ENCODE results near the gene CFAP20DC. TPM values are rescaled to one million over a fixed set of nuclear protein-coding genes. Genes with fewer than 3 reads are reported as not detected.
"Not testable (repeated sequence)": the region's sequence is repeated elsewhere in the genome, so short reads cannot be mapped to it uniquely, and the experiment has no call there.

Gene CFAP20DC
- total RNA-seq, 4 donors from 2014 or later, result 0.17 to 0.32 (median 0.23) TPM; not detected in 1

GRCh38 chr3:58899159-58899952 is 150.5 kb downstream of the CFAP20DC start:
- Histone ChIP-seq H3K27ac (replicated peaks in 1 of 4) (peak overlapping the region in 1 of 4 donors; percentile 37), H3K9me3 (peaks cover 0 to 5% (median 0%) of the 10 kb centered on the region in 4 donors), H3K27me3 (no peaks in the 10 kb centered on the region), H3K36me3 (no peaks in the 10 kb centered on the region), H3K4me3 (no peak overlapping the region), H3K4me1 (peaks cover 0 to 4% (median 0%) of the 10 kb centered on the region in 4 donors)
- intact Hi-C loops (cut with DNase I), result no loop called here
- WGBS, result 16% methylated on average over 2 of the region's 8 CpGs
- no peak for TF ChIP-seq CTCF (IDR thresholded peaks at IDR 0.05)
- no peak for TF ChIP-seq POLR2A (IDR thresholded peaks at IDR 0.05; ENCODE audit: low read depth)
- TF ChIP-seq EP300 (IDR thresholded peaks at IDR 0.05), result no peak
- TF ChIP-seq POLR2AphosphoS5 (IDR thresholded peaks at IDR 0.05), result peak; percentile 40
- DNase-seq (ENCODE audit: extremely low spot score), result no peak

GRCh38 chr3:58898513-58898912 is 151.3 kb downstream of the CFAP20DC start:
- WGBS, result 94% methylated on average over 2 of the region's 2 CpGs
- Histone ChIP-seq H3K36me3 (no peaks in the 10 kb centered on the region), H3K4me1 (peaks cover 0 to 4% (median 0%) of the 10 kb centered on the region in 4 donors), H3K27me3 (no peaks in the 10 kb centered on the region), H3K9me3 (peaks cover 0 to 5% (median 0%) of the 10 kb centered on the region in 4 donors), H3K4me3 (no peak overlapping the region), H3K27ac (replicated peaks in 1 of 4) (no peak overlapping the region)
- intact Hi-C loops (cut with DNase I), result no loop called here
- TF ChIP-seq POLR2AphosphoS5 (IDR thresholded peaks at IDR 0.05) (no peak), POLR2A (IDR thresholded peaks at IDR 0.05; ENCODE audit: low read depth) (no peak), CTCF (IDR thresholded peaks at IDR 0.05) (no peak), EP300 (IDR thresholded peaks at IDR 0.05) (no peak)
- DNase-seq (ENCODE audit: extremely low spot score), result no peak

- Histone ChIP-seq H3K4me3 (no peak overlapping the region), H3K4me1 (peaks cover 0 to 4% (median 0%) of the 10 kb centered on the region in 4 donors), H3K27ac (replicated peaks in 1 of 4) (no peak overlapping the region), H3K36me3 (no peaks in the 10 kb centered on the region), H3K9me3 (peaks cover 0 to 5% (median 0%) of the 10 kb centered on the region in 4 donors), H3K27me3 (no peaks in the 10 kb centered on the region)
- WGBS, result 73% methylated on average over 4 of the region's 4 CpGs
- intact Hi-C loops (cut with DNase I), result no loop called here
- no peak for TF ChIP-seq CTCF (IDR thresholded peaks at IDR 0.05)
- no peak for TF ChIP-seq POLR2AphosphoS5 (IDR thresholded peaks at IDR 0.05)
- no peak for TF ChIP-seq EP300 (IDR thresholded peaks at IDR 0.05)
- no peak for TF ChIP-seq POLR2A (IDR thresholded peaks at IDR 0.05; ENCODE audit: low read depth)
- no peak for DNase-seq (ENCODE audit: extremely low spot score)
These were observed 152.2 kb downstream of the CFAP20DC start for GRCh38 chr3:58897646-58898045.

GRCh38 chr3:58895678-58896077 is 154.1 kb downstream of the CFAP20DC start:
- H3K4me3 ChIP-seq; H3K36me3 ChIP-seq; H3K27me3 ChIP-seq; DNase-seq (ENCODE audit: extremely low spot score); H3K9me3 ChIP-seq; H3K4me1 ChIP-seq; H3K27ac ChIP-seq (replicated peaks in 1 of 4); intact Hi-C loops (cut with DNase I): not testable (repeated sequence)
- WGBS, result 97% methylated on average over 5 of the region's 5 CpGs

GRCh38 chr3:58892526-58892925 is 157.3 kb downstream of the CFAP20DC start:
- DNase-seq (ENCODE audit: extremely low spot score); H3K27me3 ChIP-seq; H3K36me3 ChIP-seq; H3K9me3 ChIP-seq; H3K4me1 ChIP-seq; H3K27ac ChIP-seq (replicated peaks in 1 of 4); H3K4me3 ChIP-seq; intact Hi-C loops (cut with DNase I): not testable (repeated sequence)
- WGBS, result 73% methylated on average over 2 of the region's 2 CpGs

Measured in esophagus muscularis mucosa (tissue), 4 donors.